Measurements from ENCODE around the gene ZNF419.

The ZNF419 gene

GRCh38 chr19:57487477-57488298 lies at the start of gene ZNF419:
Gene ZNF419, plus strand, starts transcription at chr19:57487750. Its CDS starts 201 bp downstream, at chr19:57487951.
- DNase-seq (ENCODE audit: extremely low read depth, low read depth) = peak; percentile 39

- DNase-seq (ENCODE audit: extremely low read depth, low read depth) = no peak
- no peak for TF ChIP-seq CTCF (IDR thresholded peaks at IDR 0.05; ENCODE audit: low read depth, low read length)
Measured at GRCh38 chr19:57437931-57438330, 49.6 kb upstream of the ZNF419 start.

- DNase-seq (ENCODE audit: extremely low read depth, low read depth) = no peak
- TF ChIP-seq CTCF (IDR thresholded peaks at IDR 0.05; ENCODE audit: low read depth, low read length) = no peak
Measured at GRCh38 chr19:57438925-57439324, 48.6 kb upstream of the ZNF419 start.

GRCh38 chr19:57441979-57442752 lies 45.4 kb upstream of the ZNF419 start:
- no peak for TF ChIP-seq CTCF (IDR thresholded peaks at IDR 0.05; ENCODE audit: low read depth, low read length)
- no peak for DNase-seq (ENCODE audit: extremely low read depth, low read depth)

GRCh38 chr19:57443121-57443696 lies 44.3 kb upstream of the ZNF419 start:
- no peak for DNase-seq (ENCODE audit: extremely low read depth, low read depth)
- no peak for TF ChIP-seq CTCF (IDR thresholded peaks at IDR 0.05; ENCODE audit: low read depth, low read length)

- DNase-seq (ENCODE audit: extremely low read depth, low read depth) = no peak
Measured at GRCh38 chr19:57452307-57452706, 35.2 kb upstream of the ZNF419 start.

More at GRCh38 chr19:57452307-57452706, 35.2 kb upstream of the ZNF419 start:
- TF ChIP-seq CTCF (IDR thresholded peaks at IDR 0.05; ENCODE audit: low read depth, low read length) = no peak

Data from AG09319 (cell line).